Kidney (tissue), 14 donors: ENCODE data around the gene CLOCK. TPM values are rescaled to one million over a fixed set of nuclear protein-coding genes. Genes with fewer than 3 reads are reported as not detected.

ENCODE experiments used
- DNase-seq, 5 donors: peaks; one replicate each; pipeline ENCODE4 v3.0.0-alpha.2; 2013 to 2020
- FAIRE-seq: peaks from 2 replicates; lab custom pipeline; 2012; peaks lifted over from hg19 to GRCh38; lab: Jason Lieb, UNC
- H3K27ac ChIP-seq, 2 donors: one replicate each; pipeline ENCODE4 v1.7.0; 2013; ENCODE audit warnings: low read depth in 2 of 2, low read length in 2 of 2, inconsistent platforms in 1 of 2
- H3K27me3 ChIP-seq: one replicate; pipeline ENCODE4 v1.7.1; 2013; ENCODE audit warnings: low read length, inconsistent platforms; ENCODE audit not compliant: control insufficient read depth, insufficient read depth
- H3K36me3 ChIP-seq, 3 donors: one replicate each; pipeline versions ENCODE4 v1.7.0 to v1.7.1; 2013; ENCODE audit warnings: low read length in 3 of 3, control low read depth in 1 of 3, inconsistent platforms in 1 of 3; ENCODE audit not compliant: insufficient read depth in 3 of 3, control insufficient read depth in 2 of 3
- H3K4me1 ChIP-seq, 3 donors: one replicate each; pipeline versions ENCODE4 v1.7.0 to v1.7.1; 2013; ENCODE audit warnings: low read length in 3 of 3, inconsistent platforms in 1 of 3, low read depth in 1 of 3; ENCODE audit not compliant: control insufficient read depth in 2 of 3, insufficient read depth in 2 of 3
- H3K4me3 ChIP-seq, 3 donors: one replicate each; pipeline versions ENCODE4 v1.7.0 to v1.8.1; 2013; ENCODE audit warnings: low read length in 3 of 3, control low read depth in 1 of 3, inconsistent platforms in 1 of 3
- H3K9ac ChIP-seq, 3 donors: one replicate each; pipeline versions ENCODE4 v1.7.0 to v1.7.1; 2013; ENCODE audit warnings: low read length in 3 of 3, control low read depth in 1 of 3, inconsistent platforms in 1 of 3
- H3K9me3 ChIP-seq, 3 donors: one replicate each; pipeline versions ENCODE4 v1.7.0 to v1.7.1; 2013; ENCODE audit warnings: low read length in 3 of 3, control low read depth in 1 of 3, inconsistent platforms in 1 of 3; ENCODE audit not compliant: control insufficient read depth in 2 of 3, insufficient read depth in 1 of 3
- intact Hi-C: fragments of 100-400 bp; cut with DNase I; formaldehyde crosslinking; loops from one replicate; pipeline ENCODE4 v1.11.1; 2022
- polyA plus RNA-seq: library from polyadenylated mRNA; stranded (reverse); fragments of 350-450 nt; fragmentation: Illumina TruSeq; extraction: RNeasy Lipid Tissue Mini Kit (QIAGEN cat#74804); gene quantifications from one replicate; pipeline ENCODE4 v1.2.3, GENCODE V29; 2014; ENCODE audit warnings: low read depth, low replicate concordance; ENCODE audit not compliant: insufficient read depth
- total RNA-seq: library from RNA; stranded (reverse); fragmentation: NEBNext Ultra II Directional; extraction: Animal tissue kit (Norgen Biotek cat#: 25700); gene quantifications from one replicate; pipeline ENCODE4 v1.2.1, GENCODE V29; 2021
- TF ChIP-seq, protein P1 (sequence below): IDR thresholded peaks from 3 replicates; pipeline ENCODE4 v1.5.1; 2012; ENCODE audit warnings: mild to moderate bottlenecking, moderate library complexity, borderline replicate concordance; ENCODE audit not compliant: insufficient read depth; ENCODE audit errors: extremely low read depth
- donor health status: control.
- donor health status: control.
- donor health status: control.
- donor health status: control.
- donor health status: control.
- donor health status: DM: yes; HTN: yes; CAD: no.
- donor health status: Normal renal cell carcinoma (clear cell type).

Gene CLOCK
- total and polyA plus RNA-seq, 2 donors from 2014 or later = 3.8 to 28.9 TPM

DNA sequence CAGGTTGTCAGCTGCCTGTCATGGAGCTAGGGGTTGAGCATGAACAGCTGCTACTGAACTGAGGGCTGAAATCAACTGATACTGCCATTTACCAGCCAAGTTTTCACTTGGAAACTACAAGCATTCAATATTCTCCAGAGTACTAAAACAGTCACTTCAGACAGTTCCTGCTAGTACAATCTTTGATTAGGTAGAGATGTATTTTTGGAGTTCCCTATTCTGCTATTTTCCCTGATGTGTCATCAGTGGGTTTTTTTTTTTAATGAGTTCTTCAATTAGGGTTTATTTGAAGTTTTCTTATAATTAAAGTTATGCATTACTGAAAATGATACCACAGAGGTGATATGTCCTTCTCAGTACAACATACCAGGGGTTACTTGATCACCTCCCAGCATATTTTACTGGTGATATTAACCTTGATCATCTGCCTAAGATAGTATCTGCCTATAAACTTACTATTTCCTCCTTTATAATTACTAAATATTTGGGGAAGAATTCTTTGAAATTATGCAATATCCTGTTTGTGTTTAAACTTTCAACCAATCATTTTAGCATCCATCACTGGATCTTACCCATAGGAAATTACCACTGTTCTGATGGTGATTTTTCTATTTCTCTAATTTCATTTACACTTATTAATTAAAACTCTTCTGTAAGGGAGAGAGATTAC lies 31.8 kb upstream of the CLOCK start:
- Histone ChIP-seq H3K36me3 (no peaks in the 10 kb centered on the region), H3K4me3 (no peak overlapping the region), H3K4me1 (no peaks in the 10 kb centered on the region), H3K27me3 (no peaks in the 10 kb centered on the region), H3K9ac (no peak overlapping the region), H3K9me3 (peaks cover 0 to 10% (median 0%) of the 10 kb centered on the region in 3 donors), H3K27ac (no peak overlapping the region)
- TF ChIP-seq, protein P1, sequence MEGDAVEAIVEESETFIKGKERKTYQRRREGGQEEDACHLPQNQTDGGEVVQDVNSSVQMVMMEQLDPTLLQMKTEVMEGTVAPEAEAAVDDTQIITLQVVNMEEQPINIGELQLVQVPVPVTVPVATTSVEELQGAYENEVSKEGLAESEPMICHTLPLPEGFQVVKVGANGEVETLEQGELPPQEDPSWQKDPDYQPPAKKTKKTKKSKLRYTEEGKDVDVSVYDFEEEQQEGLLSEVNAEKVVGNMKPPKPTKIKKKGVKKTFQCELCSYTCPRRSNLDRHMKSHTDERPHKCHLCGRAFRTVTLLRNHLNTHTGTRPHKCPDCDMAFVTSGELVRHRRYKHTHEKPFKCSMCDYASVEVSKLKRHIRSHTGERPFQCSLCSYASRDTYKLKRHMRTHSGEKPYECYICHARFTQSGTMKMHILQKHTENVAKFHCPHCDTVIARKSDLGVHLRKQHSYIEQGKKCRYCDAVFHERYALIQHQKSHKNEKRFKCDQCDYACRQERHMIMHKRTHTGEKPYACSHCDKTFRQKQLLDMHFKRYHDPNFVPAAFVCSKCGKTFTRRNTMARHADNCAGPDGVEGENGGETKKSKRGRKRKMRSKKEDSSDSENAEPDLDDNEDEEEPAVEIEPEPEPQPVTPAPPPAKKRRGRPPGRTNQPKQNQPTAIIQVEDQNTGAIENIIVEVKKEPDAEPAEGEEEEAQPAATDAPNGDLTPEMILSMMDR = no peak
- DNase-seq = no peak
- FAIRE-seq = no peak
- intact Hi-C loops = no loop called here

DNA sequence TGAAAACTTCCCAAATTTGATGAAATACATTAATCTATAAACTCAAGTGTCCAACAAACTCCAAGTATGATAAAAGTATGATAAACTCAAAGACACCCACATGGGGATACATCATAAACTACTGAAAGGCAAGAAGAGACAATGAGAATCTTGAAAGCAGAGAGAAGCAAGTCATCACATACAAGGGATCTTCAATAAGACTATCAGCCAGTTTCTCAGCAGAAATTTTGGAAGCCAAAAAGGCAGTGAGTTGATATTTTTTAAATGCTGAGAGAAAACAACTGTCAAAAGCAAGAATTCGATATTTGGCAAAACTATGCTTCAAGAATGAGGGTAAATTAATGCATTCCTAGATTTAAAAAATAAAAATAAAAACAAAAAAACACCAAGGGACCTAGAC lies 28.8 kb upstream of the CLOCK start:
- Histone ChIP-seq H3K9ac (no peak overlapping the region), H3K4me1 (no peaks in the 10 kb centered on the region), H3K4me3 (no peak overlapping the region), H3K36me3 (no peaks in the 10 kb centered on the region), H3K9me3 (peaks cover 0 to 8% (median 0%) of the 10 kb centered on the region in 3 donors), H3K27ac (no peak overlapping the region), H3K27me3 (no peaks in the 10 kb centered on the region)
- intact Hi-C loops = no loop called here
- DNase-seq = no peak
- no peak for FAIRE-seq
- TF ChIP-seq, protein P1 = no peak

DNA sequence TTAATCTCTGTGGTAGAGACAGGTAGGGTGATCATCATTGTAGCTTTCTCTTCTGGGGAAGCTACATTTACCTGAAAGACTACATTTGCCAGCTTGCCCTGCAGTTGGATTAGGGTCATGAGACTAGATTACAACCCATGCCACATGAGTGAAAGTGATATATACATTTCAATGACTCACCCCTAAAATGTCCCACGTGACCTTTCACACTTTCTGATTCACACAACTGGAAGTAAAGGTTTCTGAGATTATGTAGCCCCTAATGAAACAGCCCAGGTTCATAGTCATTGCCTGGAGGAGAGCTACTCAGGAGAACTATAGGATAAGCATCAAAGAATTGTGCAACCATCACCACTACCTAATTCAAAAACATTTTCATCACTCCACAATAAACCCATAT lies 27.5 kb upstream of the CLOCK start:
- H3K4me1 ChIP-seq = no peaks in the 10 kb centered on the region
- intact Hi-C loops = no loop called here

More for the DNA sequence above, 27.5 kb upstream of the CLOCK start:
- H3K9me3 ChIP-seq = peaks cover 0 to 8% (median 0%) of the 10 kb centered on the region in 3 donors
- H3K36me3 ChIP-seq = no peaks in the 10 kb centered on the region
- no peak overlapping the region for H3K9ac ChIP-seq
- no peak for FAIRE-seq
- TF ChIP-seq, protein P1 = no peak
- DNase-seq = no peak
- no peak overlapping the region for H3K4me3 ChIP-seq
- H3K27ac ChIP-seq = no peak overlapping the region
- no peaks in the 10 kb centered on the region for H3K27me3 ChIP-seq
